Loucy (cell line): ENCODE measurements around the gene GPC5.
"Not testable (repeated sequence)": the region's sequence is repeated elsewhere in the genome, so short reads cannot be mapped to it uniquely, and the experiment has no call there.

Experiments
- H2AFZ ChIP-seq: fragments of 200-600 bp; sonication (generic); 2 replicates; pipeline ENCODE4 v1.6.0; 2016; ENCODE audit warnings: antibody characterized with exemption, mild to moderate bottlenecking, low read length, moderate library complexity
- H3F3A ChIP-seq: fragments of 200-600 bp; 2 replicates; pipeline ENCODE4 v1.6.0; 2016; ENCODE audit warnings: antibody characterized with exemption, low read depth, mild to moderate bottlenecking
- H3K27me3 ChIP-seq: fragments of 200-600 bp; sonication (generic); 2 replicates; pipeline ENCODE4 v1.6.1; 2014; ENCODE audit warnings: low read length, mild to moderate bottlenecking; ENCODE audit not compliant: insufficient read depth, poor library complexity, severe bottlenecking
- H3K36me3 ChIP-seq: fragments of 200-600 bp; sonication (generic); 2 replicates; pipeline ENCODE4 v1.6.1; 2016; ENCODE audit warnings: low read length; ENCODE audit not compliant: insufficient read depth
- H3K4me1 ChIP-seq: fragments of 200-600 bp; sonication (generic); 2 replicates; pipeline ENCODE4 v1.5.1; 2014; ENCODE audit warnings: low read length, mild to moderate bottlenecking; ENCODE audit not compliant: insufficient read depth, poor library complexity, severe bottlenecking
- H3K4me2 ChIP-seq: fragments of 200-600 bp; sonication (generic); 2 replicates; pipeline ENCODE4 v1.6.0; 2014; ENCODE audit warnings: antibody characterized with exemption, low read length, low read depth, mild to moderate bottlenecking; ENCODE audit not compliant: poor library complexity, severe bottlenecking
- H3K4me3 ChIP-seq: fragments of 200-600 bp; sonication (generic); 2 replicates; pipeline ENCODE4 v1.5.1; 2014; ENCODE audit warnings: low read length, mild to moderate bottlenecking, mixed read lengths; ENCODE audit not compliant: poor library complexity, severe bottlenecking
- H3K79me2 ChIP-seq: fragments of 200-600 bp; sonication (generic); 2 replicates; pipeline ENCODE4 v1.6.1; 2014; ENCODE audit warnings: low read length; ENCODE audit not compliant: insufficient read depth
- H3K9ac ChIP-seq: fragments of 200-600 bp; sonication (generic); 2 replicates; pipeline ENCODE4 v1.6.0; 2014; ENCODE audit warnings: mild to moderate bottlenecking, low read depth, low read length, moderate library complexity; ENCODE audit not compliant: poor library complexity, severe bottlenecking
- H3K9me2 ChIP-seq: fragments of 200-600 bp; sonication (generic); replicated peaks from 2 replicates; pipeline ENCODE4 v1.6.1; 2016; ENCODE audit warnings: low read depth, low read length, mixed read lengths
- H3K9me3 ChIP-seq: fragments of 200-600 bp; sonication (generic); 2 replicates; pipeline ENCODE4 v1.6.1; 2014; ENCODE audit warnings: mild to moderate bottlenecking, antibody characterized with exemption, low read length, low read depth; ENCODE audit not compliant: insufficient read depth
- H4K20me1 ChIP-seq: fragments of 200-600 bp; sonication (generic); 2 replicates; pipeline ENCODE4 v1.6.0; 2014; ENCODE audit warnings: antibody characterized with exemption, low read length, mild to moderate bottlenecking; ENCODE audit not compliant: insufficient read depth, poor library complexity, severe bottlenecking
- EZH2phosphoT487 ChIP-seq: fragments of 200-600 bp; IDR thresholded peaks from 2 replicates; pipeline ENCODE4 v1.6.1; 2018; ENCODE audit warnings: antibody characterized with exemption, mild to moderate bottlenecking, moderate library complexity, borderline replicate concordance
- TF ChIP-seq, protein P1 (sequence below): fragments of 200-600 bp; sonication (generic); conservative IDR thresholded peaks from 2 replicates; pipeline ENCODE4 v1.5.1; 2014; ENCODE audit warnings: mild to moderate bottlenecking, antibody characterized with exemption, low read length

Gene GPC5

DNA sequence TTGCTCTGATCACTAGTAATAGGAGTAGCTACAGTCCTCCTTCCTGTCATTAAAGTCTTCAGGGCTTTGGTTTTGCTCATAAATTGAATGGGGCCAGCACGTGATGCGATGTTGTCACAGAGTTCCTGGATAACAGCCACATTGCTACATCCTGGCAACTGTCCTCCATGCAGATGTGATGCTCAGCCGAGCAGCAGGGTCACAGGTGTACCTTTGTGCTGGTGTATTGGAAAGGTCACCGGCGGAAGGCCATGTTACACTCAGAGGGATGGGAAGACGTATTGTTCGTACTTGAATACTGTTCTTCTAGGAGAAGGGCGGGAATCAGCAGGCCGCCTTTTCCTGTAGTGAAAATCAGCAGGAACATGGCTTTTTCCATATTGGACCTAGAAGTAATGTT lies 1114.4 kb downstream of the GPC5 start:
- H3K79me2 ChIP-seq: no peaks in the 10 kb centered on the region
- no peaks in the 10 kb centered on the region for H3K4me1 ChIP-seq
- H3K4me3 ChIP-seq: no peak overlapping the region
- H3F3A ChIP-seq: no peaks in the 10 kb centered on the region
- H3K9ac ChIP-seq: no peak overlapping the region
- no peaks in the 10 kb centered on the region for H3K36me3 ChIP-seq
- no peak for TF ChIP-seq EZH2phosphoT487
- TF ChIP-seq, protein P1, sequence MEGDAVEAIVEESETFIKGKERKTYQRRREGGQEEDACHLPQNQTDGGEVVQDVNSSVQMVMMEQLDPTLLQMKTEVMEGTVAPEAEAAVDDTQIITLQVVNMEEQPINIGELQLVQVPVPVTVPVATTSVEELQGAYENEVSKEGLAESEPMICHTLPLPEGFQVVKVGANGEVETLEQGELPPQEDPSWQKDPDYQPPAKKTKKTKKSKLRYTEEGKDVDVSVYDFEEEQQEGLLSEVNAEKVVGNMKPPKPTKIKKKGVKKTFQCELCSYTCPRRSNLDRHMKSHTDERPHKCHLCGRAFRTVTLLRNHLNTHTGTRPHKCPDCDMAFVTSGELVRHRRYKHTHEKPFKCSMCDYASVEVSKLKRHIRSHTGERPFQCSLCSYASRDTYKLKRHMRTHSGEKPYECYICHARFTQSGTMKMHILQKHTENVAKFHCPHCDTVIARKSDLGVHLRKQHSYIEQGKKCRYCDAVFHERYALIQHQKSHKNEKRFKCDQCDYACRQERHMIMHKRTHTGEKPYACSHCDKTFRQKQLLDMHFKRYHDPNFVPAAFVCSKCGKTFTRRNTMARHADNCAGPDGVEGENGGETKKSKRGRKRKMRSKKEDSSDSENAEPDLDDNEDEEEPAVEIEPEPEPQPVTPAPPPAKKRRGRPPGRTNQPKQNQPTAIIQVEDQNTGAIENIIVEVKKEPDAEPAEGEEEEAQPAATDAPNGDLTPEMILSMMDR: no peak
- H2AFZ ChIP-seq: no peak overlapping the region
- H4K20me1 ChIP-seq: no peaks in the 10 kb centered on the region
- no peaks in the 10 kb centered on the region for H3K27me3 ChIP-seq
- H3K4me2 ChIP-seq: no peak overlapping the region
- no peaks in the 10 kb centered on the region for H3K9me2 ChIP-seq
- no peaks in the 10 kb centered on the region for H3K9me3 ChIP-seq

DNA sequence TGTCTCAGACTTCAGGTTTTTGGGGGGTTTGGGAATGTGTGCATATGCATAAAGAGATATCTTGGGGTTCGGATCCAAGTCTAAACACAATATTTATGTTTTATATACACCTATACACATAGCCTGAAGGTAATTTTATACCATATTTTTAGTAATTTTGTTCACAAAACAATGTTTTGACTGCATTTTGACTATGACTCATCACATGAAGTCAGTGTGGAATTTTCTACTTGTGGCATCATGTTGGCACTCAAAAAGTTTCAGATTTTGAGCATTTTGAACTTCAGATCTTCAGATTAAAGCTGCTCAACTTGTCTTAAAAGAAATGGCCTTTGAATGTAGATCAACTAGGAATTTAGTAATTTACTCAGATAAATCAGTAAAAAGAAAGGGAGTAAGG lies 1115.3 kb downstream of the GPC5 start:
- Histone ChIP-seq H2AFZ (no peak overlapping the region), H3K9ac (no peak overlapping the region), H3K9me3 (no peaks in the 10 kb centered on the region), H3K4me1 (no peaks in the 10 kb centered on the region), H3K36me3 (no peaks in the 10 kb centered on the region), H3K27me3 (no peaks in the 10 kb centered on the region), H3F3A (no peaks in the 10 kb centered on the region), H3K9me2 (no peaks in the 10 kb centered on the region), H4K20me1 (no peaks in the 10 kb centered on the region), H3K79me2 (no peaks in the 10 kb centered on the region), H3K4me2 (no peak overlapping the region), H3K4me3 (no peak overlapping the region)
- TF ChIP-seq, protein P1: no peak
- no peak for TF ChIP-seq EZH2phosphoT487

DNA sequence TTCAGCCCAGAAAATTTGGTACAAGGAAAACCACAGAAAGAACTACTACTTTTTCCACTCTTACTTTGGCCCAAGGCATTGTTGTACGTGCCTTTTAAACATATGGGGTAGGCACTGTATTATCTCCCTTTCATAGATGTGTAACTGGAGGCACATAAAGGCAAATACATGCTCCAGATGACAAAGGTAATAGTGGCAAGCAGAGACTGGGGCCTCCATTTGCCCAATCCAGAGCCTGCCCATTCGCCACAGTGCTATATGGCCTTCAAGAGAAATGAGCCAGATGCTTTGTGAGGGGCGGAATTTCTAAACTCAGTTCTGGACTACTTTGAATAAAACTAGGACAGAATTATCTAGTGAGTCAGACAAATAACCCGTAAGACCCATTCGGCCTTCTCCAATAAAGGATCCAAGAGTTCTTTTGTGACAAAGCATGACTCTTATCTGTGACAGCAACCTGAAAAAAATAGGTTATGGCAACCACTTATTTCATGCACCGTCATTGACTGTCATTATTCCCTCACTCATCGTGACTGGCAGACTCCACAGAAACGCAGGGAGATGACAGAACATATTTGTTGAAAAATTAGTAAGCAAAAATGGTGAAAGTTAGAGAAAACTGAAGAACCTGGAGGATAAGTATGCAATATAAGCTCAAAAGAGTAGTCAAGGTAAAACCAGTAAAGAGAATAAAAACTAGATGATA lies 1116.2 kb downstream of the GPC5 start:
- Histone ChIP-seq H3K9me3 (no peaks in the 10 kb centered on the region), H3K9me2 (no peaks in the 10 kb centered on the region), H4K20me1 (no peaks in the 10 kb centered on the region), H3K79me2 (no peaks in the 10 kb centered on the region), H3K4me3 (no peak overlapping the region), H2AFZ (no peak overlapping the region), H3K4me2 (no peak overlapping the region), H3F3A (no peaks in the 10 kb centered on the region), H3K27me3 (no peaks in the 10 kb centered on the region), H3K9ac (no peak overlapping the region), H3K36me3 (no peaks in the 10 kb centered on the region), H3K4me1 (no peaks in the 10 kb centered on the region)
- TF ChIP-seq, protein P1: no peak
- no peak for TF ChIP-seq EZH2phosphoT487

GRCh38 chr13:92516878-92517277 lies 1118.5 kb downstream of the GPC5 start:
- not testable (repeated sequence) for H3K4me1 ChIP-seq, H4K20me1 ChIP-seq, H2AFZ ChIP-seq, H3F3A ChIP-seq, H3K79me2 ChIP-seq, H3K9me2 ChIP-seq, H3K4me2 ChIP-seq, H3K36me3 ChIP-seq, H3K9ac ChIP-seq, H3K4me3 ChIP-seq, H3K27me3 ChIP-seq, H3K9me3 ChIP-seq

DNA sequence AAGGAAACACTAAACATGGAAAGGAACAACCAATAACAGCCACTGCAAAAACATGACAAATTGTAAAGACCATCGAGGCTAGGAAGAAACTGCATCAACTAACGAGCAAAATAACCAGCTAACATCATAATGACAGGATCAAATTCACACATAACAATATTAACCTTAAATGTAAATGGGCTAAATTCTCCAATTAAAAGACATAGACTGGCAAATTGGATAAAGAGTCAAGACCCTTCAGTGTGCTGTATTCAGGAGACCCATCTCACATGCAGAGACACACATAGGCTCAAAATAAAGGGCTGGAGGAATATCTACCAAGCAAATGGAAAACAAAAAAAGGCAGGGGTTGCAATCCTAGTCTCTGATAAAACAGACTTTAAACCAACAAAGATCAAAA lies 1120.2 kb downstream of the GPC5 start:
- not testable (repeated sequence) for H3K9me2 ChIP-seq, H4K20me1 ChIP-seq

More for the DNA sequence above, 1120.2 kb downstream of the GPC5 start:
- not testable (repeated sequence) for H3K9me3 ChIP-seq, H3K79me2 ChIP-seq, H3K4me2 ChIP-seq, H3K36me3 ChIP-seq, H3K27me3 ChIP-seq, H3K4me3 ChIP-seq, H3K4me1 ChIP-seq, H3K9ac ChIP-seq, H2AFZ ChIP-seq, H3F3A ChIP-seq
